ENCODE data around the gene ZC3H4. TPM values are rescaled to one million over a fixed set of nuclear protein-coding genes. Genes with fewer than 3 reads are reported as not detected.

The ZC3H4 gene
- total and polyA plus RNA-seq, 9 of the 15 experiments (the other 6 are each of a cell fraction or from before 2014, with no cell fraction given): 2.2 to 75.6 (median 18.3) TPM

DNA sequence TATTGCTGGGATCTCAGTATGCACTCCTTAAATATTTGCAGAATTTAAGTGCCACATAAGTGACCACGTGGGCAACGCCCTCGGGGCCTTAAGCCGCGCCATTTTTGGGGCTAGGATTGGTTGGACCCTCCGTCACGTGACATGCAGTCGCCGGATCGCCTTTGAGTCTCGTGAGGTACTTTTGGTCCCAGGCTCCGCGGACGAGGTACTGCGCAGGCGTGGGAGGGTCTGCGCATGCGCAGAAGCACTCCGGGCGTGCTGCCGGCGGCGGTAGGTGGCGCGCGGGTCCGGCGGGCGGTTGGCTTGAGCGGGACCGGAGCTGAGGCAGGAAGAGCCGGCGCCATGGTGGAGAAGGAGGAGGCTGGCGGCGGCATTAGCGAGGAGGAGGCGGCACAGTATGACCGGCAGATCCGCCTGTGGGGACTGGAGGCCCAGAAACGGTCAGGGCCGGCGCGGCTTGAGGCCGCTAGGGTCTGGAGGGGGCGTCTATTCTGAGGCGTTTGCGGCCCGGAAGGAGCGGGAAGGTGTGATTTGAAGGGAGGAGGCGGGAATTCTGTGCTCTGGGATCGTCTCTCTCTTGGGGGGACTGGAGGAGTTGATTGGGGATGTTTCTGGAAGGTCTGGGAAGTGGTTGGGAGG is 17.1 kb upstream of the ZC3H4 start, which contains the start of gene SAE1 (continued):
- TF ChIP-seq, protein P1, sequence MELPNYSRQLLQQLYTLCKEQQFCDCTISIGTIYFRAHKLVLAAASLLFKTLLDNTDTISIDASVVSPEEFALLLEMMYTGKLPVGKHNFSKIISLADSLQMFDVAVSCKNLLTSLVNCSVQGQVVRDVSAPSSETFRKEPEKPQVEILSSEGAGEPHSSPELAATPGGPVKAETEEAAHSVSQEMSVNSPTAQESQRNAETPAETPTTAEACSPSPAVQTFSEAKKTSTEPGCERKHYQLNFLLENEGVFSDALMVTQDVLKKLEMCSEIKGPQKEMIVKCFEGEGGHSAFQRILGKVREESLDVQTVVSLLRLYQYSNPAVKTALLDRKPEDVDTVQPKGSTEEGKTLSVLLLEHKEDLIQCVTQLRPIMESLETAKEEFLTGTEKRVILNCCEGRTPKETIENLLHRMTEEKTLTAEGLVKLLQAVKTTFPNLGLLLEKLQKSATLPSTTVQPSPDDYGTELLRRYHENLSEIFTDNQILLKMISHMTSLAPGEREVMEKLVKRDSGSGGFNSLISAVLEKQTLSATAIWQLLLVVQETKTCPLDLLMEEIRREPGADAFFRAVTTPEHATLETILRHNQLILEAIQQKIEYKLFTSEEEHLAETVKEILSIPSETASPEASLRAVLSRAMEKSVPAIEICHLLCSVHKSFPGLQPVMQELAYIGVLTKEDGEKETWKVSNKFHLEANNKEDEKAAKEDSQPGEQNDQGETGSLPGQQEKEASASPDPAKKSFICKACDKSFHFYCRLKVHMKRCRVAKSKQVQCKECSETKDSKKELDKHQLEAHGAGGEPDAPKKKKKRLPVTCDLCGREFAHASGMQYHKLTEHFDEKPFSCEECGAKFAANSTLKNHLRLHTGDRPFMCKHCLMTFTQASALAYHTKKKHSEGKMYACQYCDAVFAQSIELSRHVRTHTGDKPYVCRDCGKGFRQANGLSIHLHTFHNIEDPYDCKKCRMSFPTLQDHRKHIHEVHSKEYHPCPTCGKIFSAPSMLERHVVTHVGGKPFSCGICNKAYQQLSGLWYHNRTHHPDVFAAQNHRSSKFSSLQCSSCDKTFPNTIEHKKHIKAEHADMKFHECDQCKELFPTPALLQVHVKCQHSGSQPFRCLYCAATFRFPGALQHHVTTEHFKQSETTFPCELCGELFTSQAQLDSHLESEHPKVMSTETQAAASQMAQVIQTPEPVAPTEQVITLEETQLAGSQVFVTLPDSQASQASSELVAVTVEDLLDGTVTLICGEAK (IDR thresholded peaks at IDR 0.05): 0 out of 2 replicates have a peak, but pooled peaks have one; percentile 52
- TF ChIP-seq, protein P1 (CRISPR knock-in tag; IDR thresholded peaks at IDR 0.05): no peak
